Effector memory CD4-positive, alpha-beta T cell (primary cell): ENCODE data around the gene NEIL1.
A peak's percentile ranks its signal among the peaks of the same experiment; 100 is the strongest.
"Not testable (repeated sequence)": the region's sequence is repeated elsewhere in the genome, so short reads cannot be mapped to it uniquely, and the experiment has no call there.

Experiments
- DNase-seq, 3 donors: peaks; one replicate each; pipeline ENCODE4 v3.0.0-alpha.2; 2020
- H3K27ac ChIP-seq: 2 replicates; pipeline ENCODE4 v1.7.0; 2013; ENCODE audit warnings: mild to moderate bottlenecking, low read length, moderate library complexity; ENCODE audit not compliant: insufficient read depth, poor library complexity, severe bottlenecking
- H3K27me3 ChIP-seq: replicated peaks from 2 replicates; pipeline ENCODE4 v1.7.0; 2013; ENCODE audit warnings: mild to moderate bottlenecking, low read length; ENCODE audit not compliant: insufficient read depth, control insufficient read depth, poor library complexity, severe bottlenecking
- H3K36me3 ChIP-seq: 2 replicates; pipeline ENCODE4 v1.7.0; 2013; ENCODE audit warnings: mild to moderate bottlenecking, low read length, moderate library complexity; ENCODE audit not compliant: control insufficient read depth, insufficient read depth
- H3K4me1 ChIP-seq: 2 replicates; pipeline ENCODE4 v1.7.0; 2013; ENCODE audit warnings: low read length, mild to moderate bottlenecking; ENCODE audit not compliant: control insufficient read depth, insufficient read depth, poor library complexity, severe bottlenecking
- H3K4me3 ChIP-seq: 2 replicates; pipeline ENCODE4 v1.7.0; 2013; ENCODE audit warnings: low read length, low read depth, mild to moderate bottlenecking; ENCODE audit not compliant: insufficient read depth, poor library complexity, severe bottlenecking
- H3K9me3 ChIP-seq: 2 replicates; pipeline ENCODE4 v1.7.0; 2013; ENCODE audit warnings: mild to moderate bottlenecking, low read length, moderate library complexity; ENCODE audit not compliant: control insufficient read depth

The NEIL1 gene

DNA sequence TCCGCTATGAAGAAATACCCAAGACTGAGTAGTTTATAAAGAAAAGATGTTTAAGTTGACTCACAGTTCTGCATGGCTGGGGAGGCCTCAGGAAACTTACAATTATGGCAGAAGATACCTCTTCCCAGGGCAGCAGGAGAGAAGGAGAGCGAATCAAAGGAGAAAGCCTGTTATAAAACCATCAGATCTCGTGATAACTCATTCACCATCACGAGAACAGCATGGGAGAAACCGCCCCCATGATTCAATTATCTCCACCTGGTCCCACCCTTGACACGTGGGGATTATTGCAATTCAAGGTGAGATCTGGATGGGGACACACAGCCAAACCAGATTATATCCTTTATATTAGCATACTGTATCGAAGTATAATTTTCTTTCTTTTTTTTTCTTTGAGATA, 14.7 kb upstream of the NEIL1 start:
- H3K36me3 ChIP-seq, H3K9me3 ChIP-seq, H3K27me3 ChIP-seq, H3K27ac ChIP-seq, DNase-seq, H3K4me3 ChIP-seq: not testable (repeated sequence)
- H3K4me1 ChIP-seq = peaks cover 11% of the 10 kb centered on the region

DNA sequence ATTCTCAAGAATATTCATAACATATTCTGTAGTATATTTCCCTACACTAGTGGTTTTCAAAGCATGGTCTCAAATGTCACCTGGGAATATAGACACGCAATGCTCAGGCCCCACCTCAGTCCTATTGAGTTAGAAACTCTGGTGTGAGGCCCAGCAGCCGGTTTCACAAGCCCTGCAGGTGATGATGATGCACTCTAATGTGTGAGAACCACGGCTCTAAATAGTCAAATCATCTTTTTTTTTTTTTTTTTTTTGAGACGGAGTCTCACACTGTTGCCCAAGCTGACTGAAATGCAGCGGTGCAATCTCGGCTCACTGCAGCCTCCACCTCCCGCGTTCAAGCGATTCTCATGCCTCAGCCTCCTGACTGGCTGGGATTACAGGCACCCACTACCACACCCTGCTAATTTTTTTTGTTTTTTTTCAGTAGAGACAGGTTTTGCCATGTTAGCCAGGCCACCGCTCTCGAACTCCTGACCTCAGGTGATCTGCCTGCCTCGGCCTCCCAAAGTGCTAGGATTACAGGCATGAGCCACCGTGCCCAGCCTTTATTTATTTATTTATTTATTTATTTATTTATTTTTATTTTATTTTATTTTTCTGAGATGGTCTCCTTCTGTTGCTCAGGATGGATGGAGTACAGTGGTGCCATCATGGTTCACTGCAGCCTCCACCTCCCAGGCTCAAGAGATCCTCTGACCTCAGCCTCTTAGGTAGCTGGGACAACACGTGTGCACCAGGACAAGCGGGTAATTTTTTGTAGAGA, 13.0 kb upstream of the NEIL1 start:
- not testable (repeated sequence) for H3K36me3 ChIP-seq, H3K27ac ChIP-seq, DNase-seq, H3K27me3 ChIP-seq, H3K4me3 ChIP-seq, H3K9me3 ChIP-seq
- H3K4me1 ChIP-seq = peaks cover 11% of the 10 kb centered on the region

DNA sequence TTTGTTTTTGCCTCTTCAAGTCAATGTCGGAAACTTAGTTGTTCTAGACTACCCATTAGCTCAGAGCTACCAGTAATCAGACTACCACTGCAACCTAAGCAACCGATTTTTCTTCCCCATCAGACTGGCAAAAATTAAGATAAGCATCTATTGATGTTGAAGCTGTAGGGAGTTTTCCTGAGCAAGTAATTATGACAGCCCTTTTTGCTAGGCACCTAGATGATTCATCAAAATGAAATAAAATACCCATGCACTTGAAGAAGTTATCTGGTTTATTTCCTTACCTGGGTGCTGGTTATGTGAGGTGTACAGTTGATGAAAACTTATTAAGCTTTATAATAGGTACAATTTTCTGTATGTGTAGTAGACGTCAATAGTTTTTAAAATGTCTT, 11.5 kb upstream of the NEIL1 start:
- H3K36me3 ChIP-seq = peaks cover 5% of the 10 kb centered on the region
- H3K9me3 ChIP-seq = no peaks in the 10 kb centered on the region
- H3K4me1 ChIP-seq = peaks cover 11% of the 10 kb centered on the region
- no peak for DNase-seq
- peak overlapping the region; percentile 59 for H3K4me3 ChIP-seq
- H3K27me3 ChIP-seq = no peaks in the 10 kb centered on the region
- peak overlapping the region; percentile 35 for H3K27ac ChIP-seq

GRCh38 chr15:75335705-75336355, 11.0 kb upstream of the NEIL1 start, which contains the start of gene COMMD4:
COMMD4 (plus strand) TSS chr15:75336063; CDS start chr15:75336090, 27 bp downstream.
- H3K27ac ChIP-seq = peak within 1 kb of the TSS; percentile 35
- peaks cover 11% of the 10 kb centered on the region for H3K4me1 ChIP-seq
- H3K27me3 ChIP-seq = no peaks in the 10 kb centered on the region
- H3K4me3 ChIP-seq = peak within 1 kb of the TSS; percentile 59
- no peaks in the 10 kb centered on the region for H3K9me3 ChIP-seq
- peaks cover 5% of the 10 kb centered on the region for H3K36me3 ChIP-seq
- DNase-seq = peak; percentile 51 to 66 (median 55)

GRCh38 chr15:75338661-75339240, 8.1 kb upstream of the NEIL1 start:
- peaks cover 11% of the 10 kb centered on the region for H3K4me1 ChIP-seq
- H3K36me3 ChIP-seq = peaks cover 5% of the 10 kb centered on the region
- no peak overlapping the region for H3K4me3 ChIP-seq
- no peak overlapping the region for H3K27ac ChIP-seq
- DNase-seq = no peak
- no peaks in the 10 kb centered on the region for H3K27me3 ChIP-seq
- H3K9me3 ChIP-seq = no peaks in the 10 kb centered on the region

DNA sequence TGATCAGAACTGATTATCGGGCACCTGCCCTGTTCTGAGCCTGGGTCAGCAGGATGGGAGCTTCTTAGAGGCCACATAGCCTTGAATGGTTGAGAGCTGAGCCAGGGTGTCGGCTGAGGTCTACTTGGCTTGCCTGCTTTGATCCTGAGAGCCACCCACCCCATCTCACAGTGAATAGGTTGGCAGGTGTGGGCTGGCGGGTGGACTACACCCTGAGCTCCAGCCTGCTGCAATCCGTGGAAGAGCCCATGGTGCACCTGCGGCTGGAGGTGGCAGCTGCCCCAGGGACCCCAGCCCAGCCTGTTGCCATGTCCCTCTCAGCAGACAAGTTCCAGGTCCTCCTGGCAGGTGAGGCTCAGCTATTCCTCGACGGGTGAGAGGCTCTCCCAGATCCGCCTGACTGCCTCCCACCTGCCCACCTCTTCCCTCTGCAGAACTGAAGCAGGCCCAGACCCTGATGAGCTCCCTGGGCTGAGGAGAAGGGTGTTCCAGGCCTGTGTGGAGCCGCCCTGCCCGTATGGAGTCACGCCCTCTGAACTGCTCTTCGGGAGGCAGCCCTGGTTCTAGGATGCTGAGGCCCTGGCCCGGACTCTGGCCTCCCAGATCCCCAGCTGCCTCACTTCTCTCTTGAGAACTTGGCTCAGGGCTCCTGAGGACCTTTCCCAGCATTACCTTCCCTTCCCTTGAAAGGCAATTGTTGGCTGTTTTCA, 7.2 kb upstream of the NEIL1 start:
- Histone ChIP-seq H3K4me3 (no peak overlapping the region), H3K36me3 (peaks cover 5% of the 10 kb centered on the region), H3K4me1 (peaks cover 11% of the 10 kb centered on the region), H3K9me3 (no peaks in the 10 kb centered on the region), H3K27ac (no peak overlapping the region), H3K27me3 (no peaks in the 10 kb centered on the region)
- no peak for DNase-seq

DNA sequence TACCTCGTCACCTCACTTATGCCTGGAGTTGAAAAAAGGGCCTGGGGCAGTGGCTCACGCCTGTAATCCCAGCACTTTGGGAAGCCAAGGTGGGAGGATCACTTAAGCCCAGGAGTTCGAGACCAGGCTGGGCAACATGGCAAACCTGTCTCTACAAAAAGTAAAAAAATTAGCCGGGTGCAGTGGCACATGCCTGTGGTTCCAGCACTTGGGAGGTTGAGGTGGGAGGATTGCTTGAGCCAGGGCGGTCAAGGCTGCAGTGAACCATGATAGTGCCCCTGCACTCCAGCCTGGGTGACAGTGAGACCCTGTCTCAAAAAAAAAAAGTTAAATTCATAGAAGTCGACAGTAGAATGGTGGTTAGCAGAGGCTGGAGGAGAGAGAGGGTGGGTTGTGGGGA, 4.6 kb upstream of the NEIL1 start:
- H3K9me3 ChIP-seq = no peaks in the 10 kb centered on the region
- H3K27ac ChIP-seq = no peak overlapping the region
- H3K27me3 ChIP-seq = no peaks in the 10 kb centered on the region
- peaks cover 1% of the 10 kb centered on the region for H3K4me1 ChIP-seq
- H3K4me3 ChIP-seq = no peak overlapping the region
- peaks cover 5% of the 10 kb centered on the region for H3K36me3 ChIP-seq
- no peak for DNase-seq

GRCh38 chr15:75343953-75344352, 2.9 kb upstream of the NEIL1 start:
- DNase-seq, H3K27me3 ChIP-seq, H3K4me3 ChIP-seq, H3K36me3 ChIP-seq, H3K9me3 ChIP-seq, H3K27ac ChIP-seq: not testable (repeated sequence)
- H3K4me1 ChIP-seq = peaks cover 13% of the 10 kb centered on the region

DNA sequence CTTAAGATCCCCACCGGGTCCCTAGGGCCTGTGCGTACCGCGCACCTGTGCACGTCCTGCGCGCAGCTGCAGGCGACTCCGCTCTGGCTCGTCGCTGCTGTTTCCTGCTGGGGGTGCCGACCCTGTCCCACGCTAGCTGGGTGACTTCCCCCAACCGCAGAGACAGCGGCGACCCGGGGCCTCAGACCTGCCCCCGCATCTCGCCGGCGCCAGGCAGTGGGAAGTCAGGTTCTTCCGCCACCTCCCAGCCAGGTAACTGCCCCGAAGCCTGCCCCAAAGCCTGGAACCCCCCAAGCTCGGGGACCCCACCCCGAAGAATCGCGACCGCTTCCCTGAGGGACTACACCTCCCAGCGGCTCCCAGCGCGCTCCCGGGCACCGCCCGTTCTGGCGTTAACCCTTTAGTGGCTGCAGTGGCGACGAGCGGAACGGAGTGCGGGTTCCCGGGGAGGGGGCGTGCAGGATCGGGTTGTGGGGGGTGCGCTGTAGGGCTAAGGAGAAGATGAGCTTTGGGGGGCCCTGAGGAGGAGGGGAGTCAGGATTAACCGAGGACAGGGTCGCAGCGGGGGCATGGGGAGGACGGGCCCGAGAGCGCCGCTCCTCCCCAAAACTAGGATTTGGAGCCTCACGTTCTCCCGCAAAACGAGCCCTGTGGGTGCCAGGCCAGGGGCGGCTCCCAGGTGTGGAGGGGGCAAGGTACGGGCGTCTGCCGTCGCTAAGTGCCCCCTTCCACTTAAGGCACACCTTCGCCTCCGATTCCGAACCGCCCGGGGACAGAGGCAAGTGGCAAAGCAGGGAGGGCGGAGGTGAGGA, 589 bp downstream of the NEIL1 start:
- Histone ChIP-seq H3K4me3 (peak overlapping the region; percentile 78), H3K4me1 (peaks cover 24% of the 10 kb centered on the region), H3K9me3 (peaks cover 14% of the 10 kb centered on the region), H3K27me3 (no peaks in the 10 kb centered on the region), H3K36me3 (no peaks in the 10 kb centered on the region), H3K27ac (peak overlapping the region; percentile 53)
- peak; percentile 30 to 37 (median 32) for DNase-seq
